ENCODE measurements around the gene PATZ1.

Gene PATZ1

DNA sequence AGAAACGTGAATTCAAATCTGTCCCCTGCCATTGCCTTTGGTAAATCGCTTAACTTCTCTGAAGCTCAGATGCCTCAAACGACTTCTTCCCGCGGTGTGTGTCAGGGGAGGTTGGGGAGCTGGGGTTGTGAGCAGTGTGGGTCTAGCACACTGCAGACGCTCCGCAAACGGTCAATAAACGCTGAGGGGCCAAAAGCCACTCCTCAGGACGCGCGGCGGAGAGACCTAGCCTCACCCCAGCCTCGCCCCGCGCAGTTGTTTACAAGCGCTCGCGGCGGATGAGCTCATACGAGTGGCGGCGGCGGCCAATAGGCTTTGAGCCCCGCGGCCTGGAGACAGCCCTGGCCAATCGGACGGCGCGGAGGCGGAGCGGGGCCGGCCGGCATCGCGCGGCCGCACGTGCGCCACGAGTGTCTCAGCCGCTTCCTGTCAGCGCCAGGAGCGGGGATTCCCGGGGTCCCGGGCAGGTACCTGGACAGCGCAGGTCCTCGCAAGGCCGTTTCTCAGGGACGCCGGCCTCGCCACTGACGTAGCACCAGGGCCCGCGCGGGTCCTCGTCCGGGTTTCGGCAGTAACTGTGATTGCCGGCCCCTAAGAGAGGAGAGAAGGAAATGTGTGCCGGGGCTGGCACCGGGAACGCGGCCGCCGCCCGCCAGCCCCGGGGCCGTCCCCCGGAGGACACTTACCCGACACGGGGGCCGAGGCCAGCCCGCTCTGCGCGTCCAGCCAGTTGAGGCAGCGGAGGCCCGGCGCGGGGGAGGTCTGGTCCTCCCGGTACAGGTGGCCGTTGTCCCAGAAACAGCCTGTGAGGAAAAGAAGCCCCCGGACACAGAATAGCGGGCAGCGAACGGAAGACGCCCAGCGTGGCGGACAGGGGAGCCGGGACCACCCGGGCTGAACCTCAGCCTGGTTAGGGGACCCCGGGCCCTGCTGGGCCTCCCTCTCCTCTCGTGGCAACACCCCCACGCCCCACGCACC lies 55.4 kb downstream of the PATZ1 start:
- TF ChIP-seq, protein P1, sequence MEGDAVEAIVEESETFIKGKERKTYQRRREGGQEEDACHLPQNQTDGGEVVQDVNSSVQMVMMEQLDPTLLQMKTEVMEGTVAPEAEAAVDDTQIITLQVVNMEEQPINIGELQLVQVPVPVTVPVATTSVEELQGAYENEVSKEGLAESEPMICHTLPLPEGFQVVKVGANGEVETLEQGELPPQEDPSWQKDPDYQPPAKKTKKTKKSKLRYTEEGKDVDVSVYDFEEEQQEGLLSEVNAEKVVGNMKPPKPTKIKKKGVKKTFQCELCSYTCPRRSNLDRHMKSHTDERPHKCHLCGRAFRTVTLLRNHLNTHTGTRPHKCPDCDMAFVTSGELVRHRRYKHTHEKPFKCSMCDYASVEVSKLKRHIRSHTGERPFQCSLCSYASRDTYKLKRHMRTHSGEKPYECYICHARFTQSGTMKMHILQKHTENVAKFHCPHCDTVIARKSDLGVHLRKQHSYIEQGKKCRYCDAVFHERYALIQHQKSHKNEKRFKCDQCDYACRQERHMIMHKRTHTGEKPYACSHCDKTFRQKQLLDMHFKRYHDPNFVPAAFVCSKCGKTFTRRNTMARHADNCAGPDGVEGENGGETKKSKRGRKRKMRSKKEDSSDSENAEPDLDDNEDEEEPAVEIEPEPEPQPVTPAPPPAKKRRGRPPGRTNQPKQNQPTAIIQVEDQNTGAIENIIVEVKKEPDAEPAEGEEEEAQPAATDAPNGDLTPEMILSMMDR (conservative IDR thresholded peaks at IDR 0.05) = no peak
- peak overlapping the region; percentile 67 for H3K27ac ChIP-seq

DNA sequence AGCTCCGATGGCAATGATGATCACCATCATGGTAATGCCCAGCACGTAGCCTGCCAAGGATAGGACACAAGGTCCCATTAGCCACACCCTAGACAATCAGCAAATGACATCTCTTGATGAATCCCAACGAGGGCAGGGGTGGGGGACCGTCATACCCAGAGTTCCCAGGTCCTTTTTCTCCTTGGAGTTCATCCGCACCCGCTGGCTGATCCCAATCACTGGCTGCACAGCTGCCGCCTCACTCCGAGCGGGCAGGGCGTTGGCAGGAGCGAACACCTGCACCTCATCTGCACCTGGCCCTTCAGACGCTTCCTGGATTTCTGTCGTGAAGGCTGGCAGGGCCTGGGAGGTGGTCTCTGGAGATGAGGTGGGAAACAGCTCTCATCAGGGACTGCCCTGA lies 56.8 kb downstream of the PATZ1 start:
- H3K27ac ChIP-seq = no peak overlapping the region
- TF ChIP-seq, protein P1 (conservative IDR thresholded peaks at IDR 0.05) = no peak

DNA sequence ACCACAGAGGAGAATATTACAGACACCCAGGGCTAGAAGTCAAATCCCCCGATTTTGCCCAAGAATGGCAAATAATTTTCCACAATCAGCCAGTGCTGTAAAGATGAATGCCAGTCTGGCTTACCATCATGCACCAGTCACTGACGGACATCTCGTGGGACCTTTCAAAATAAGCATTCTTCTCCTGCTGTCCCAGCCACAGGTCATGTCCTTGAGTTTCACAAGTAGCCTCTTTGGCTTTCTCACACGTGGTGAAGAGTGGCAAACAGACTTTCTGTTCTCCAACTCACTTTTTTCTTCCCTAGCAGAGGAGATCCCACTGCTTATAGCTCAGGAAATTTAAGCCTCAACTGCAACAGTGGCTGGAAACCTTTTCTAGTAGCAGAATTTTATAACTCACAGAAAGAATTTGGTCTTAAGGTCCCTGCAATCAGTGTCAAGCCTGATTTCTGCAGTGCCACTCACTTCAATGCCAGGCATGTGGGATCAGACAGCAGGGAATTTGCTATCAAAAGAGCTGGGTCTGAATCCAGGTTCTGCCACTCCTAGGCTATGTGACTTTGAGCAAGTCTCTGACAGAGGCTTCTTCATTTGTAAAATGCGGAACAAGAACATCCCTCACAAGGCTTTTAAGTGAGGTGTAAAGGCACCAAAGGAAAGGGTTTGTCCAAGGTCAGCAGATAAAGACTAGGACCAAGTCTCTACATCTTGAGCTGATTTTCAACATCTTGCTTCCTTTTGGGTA lies 57.5 kb downstream of the PATZ1 start:
- TF ChIP-seq, protein P1 (conservative IDR thresholded peaks at IDR 0.05) = no peak
- H3K27ac ChIP-seq = no peak overlapping the region

DNA sequence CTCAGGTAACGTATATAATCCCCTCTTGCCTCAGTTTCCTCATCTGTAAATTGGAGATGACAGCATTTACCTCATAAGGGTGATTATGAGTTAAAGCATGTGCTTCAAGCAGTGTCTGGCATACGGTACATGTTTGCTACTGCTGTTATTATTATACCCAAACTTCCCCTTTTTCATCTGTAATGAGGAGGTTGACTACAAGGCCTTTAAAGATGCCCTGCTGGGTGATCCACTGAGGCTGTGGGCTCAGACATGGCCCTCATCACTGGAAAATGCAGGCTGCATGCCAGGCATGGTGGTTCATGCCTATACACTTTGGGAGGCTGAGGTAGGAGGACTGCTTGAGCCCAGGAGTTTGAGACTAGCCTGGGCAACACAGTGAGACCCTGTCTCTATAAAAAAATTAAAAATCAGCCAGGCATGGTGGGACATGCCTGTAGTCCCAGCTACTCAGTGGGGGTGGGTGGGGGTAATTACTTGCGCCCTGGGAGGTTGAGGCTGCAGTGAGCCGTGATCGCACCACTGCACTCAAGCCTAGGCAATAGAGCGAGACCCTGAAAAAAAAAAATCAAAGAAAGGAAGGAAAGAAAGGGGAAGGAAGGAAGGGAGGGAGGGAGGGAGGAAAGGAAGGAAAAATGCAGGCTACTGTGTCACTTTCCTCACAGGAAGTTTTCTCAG lies 58.2 kb downstream of the PATZ1 start:
- no peak overlapping the region for H3K27ac ChIP-seq
- TF ChIP-seq, protein P1 (conservative IDR thresholded peaks at IDR 0.05) = no peak

DNA sequence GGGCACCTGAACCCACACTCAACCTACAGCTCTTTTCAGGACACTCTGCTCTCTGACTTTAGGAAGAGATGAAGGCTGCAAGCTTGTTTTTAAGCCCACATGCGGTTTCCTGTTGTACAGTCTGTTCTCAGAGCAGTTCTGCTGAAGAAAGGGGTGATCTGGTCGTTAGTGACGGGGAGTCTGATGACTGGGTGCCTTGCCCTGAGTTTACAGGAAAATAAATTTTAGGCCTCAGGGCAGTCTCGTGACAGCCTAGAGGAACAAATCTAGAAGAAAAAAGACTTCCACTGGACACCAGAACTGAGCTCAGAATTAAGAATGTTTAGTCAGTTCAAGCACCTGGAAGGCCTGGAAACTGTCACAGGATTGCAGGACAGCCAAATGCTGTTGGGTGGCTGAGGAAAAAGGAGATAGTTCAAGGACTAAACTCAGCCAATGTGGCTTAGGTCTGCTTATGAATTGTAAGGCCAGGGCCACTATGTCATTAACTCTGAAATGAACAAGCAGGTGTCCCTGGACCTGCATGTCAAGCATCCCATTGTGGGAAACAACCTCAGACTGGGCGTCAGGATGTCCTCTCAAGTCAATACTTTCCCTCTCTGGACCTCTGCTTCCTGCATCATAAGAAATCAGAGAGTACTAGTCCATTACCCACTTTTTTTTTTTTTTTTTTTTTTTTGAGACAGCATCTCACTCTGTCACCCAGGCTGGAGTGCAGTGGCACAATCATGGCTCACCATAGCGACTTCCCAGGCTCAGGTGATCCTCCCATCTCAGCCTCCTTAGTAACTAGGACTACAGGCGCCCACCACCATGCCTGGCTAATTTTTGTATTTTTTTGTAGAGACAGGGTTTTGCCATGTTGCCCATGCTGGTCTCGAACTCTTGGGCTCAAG lies 59.5 kb downstream of the PATZ1 start:
- H3K27ac ChIP-seq = no peak overlapping the region
- TF ChIP-seq, protein P1 (conservative IDR thresholded peaks at IDR 0.05) = no peak

DNA sequence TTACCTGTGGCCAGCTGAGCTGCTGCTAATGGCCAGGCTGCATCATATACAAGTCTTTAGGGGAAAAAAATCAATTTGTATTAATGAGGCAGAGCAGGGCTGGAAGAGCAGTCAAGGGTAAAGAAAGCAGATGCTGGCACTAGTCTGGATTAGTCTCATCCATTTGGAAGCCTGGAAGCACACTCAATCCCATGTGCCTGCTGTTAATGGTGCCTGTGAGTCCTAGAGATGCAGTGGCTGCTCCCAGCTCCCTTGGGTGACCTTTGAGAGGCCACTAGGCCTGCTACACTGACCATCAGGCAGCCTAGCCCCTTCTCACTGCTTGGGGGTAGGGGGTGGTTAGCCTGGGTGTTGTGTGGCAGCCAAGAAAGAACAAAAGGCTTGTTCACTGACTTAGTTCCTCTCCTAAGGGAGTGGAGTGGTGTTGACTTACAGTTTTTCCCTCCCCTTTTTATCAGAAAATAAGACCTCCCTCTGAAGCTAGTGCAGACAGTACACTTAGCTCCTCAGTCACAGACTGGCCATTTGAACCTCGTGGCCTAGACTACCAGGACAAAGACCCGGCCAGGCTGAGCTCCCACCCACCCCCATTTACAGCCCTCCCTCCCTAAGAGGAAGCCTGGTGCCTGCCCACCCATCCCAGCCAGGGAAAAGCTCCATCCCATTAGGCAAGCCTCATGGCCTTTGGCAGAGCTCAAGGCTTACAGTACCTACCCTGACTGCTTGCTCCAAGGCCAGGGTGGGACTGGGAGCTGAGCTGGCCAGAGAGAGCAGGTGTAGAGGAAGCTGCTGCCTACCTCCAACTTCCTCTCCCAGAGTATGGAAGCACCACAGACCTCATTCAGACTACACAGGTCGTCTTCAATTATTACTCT lies 61.6 kb downstream of the PATZ1 start:
- TF ChIP-seq, protein P1 (conservative IDR thresholded peaks at IDR 0.05) = no peak
- H3K27ac ChIP-seq = no peak overlapping the region

Data from VCaP (cell line).